HL-60/S4 treated with phorbol 12-myristate 13-acetate at 8.2 ng/mL for 4 days and 3 days (cell line): ENCODE results near the gene FXN.

Experiments
- in situ Hi-C: fragments of 300-500 bp; cut with MboI; formaldehyde crosslinking; loops from 2 replicates; pipeline ENCODE4 v1.15.0; 2022; ENCODE audit warnings: low sequenced_read_pairs

The FXN gene

DNA sequence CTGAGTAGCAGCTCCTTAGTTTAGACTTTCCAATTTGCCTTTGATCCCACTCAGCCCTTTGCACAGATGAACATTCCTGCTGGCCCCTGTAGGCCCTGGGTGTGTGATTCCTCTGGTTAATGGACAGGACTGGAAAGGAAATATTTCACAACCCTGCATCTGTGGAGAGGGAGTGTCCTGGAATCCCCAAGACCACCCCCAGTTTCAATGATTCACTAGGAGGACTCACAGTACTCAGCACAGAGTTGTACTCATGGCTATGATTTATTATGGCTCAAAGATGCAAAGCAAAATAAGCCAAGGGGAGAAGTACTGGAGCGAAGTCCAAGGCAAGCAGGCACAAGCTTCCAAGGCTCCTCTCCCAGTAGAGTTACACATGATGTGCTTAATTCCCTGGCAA, 96.1 kb downstream of the FXN start:
- in situ Hi-C loops = no loop called here

DNA sequence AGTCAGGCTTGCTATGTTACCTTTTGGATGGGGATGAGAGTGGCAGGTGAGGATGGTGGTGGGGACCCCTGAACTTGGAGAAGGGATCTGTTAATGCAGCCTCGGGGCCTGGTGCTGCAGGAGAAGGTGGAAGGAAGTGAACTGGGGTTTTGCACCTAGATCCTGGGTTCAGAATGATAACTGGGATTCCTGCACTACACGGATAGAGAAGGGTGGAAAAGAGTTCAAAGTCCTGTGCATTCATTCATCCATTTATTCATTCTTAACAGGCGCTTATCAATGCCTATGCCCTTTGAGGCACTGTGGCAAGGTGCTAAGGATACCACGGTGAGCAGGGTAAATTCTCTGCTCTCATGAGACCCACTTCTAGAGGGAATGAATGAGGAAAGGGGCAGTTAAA, 96.8 kb downstream of the FXN start:
- in situ Hi-C loops = no loop called here

DNA sequence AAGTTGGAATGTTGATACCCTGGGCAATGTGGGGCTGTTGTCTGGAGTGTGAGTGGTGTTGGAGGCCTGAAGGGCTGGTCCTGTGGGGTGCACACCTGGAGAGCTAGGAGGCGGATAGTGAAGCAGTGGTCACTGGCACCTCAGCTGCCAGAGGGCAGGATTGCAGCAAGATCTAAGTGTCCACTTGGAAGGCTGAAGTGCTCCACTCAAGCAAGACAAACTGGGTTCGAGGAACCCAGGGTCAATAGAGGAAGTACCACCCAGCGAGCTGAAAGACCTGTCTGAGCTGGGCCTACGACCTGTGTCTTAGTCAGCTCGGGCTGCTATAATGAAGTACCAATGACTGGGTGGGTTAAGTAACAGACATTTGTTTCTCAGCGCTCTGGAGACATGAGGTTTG, 98.9 kb downstream of the FXN start:
- in situ Hi-C loops = no loop called here

DNA sequence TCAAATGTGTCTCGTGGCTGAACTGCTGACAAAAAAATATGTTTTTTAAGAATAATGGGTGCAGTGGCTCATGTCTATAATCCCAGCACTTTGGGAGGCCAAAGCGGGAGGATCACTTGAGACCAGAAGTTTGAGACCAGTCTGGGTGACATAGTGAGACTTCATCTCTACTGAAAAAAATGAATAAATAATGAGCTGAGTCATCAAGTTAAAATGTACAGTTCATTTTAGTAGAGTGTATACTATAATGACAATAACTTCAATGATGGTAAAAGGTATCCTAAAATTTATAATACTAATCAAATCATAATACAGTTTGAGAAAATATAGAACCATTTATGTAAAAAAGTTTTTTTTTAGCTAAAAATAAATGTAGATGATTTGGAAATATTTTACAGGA, 100.6 kb downstream of the FXN start:
- in situ Hi-C loops = no loop called here

DNA sequence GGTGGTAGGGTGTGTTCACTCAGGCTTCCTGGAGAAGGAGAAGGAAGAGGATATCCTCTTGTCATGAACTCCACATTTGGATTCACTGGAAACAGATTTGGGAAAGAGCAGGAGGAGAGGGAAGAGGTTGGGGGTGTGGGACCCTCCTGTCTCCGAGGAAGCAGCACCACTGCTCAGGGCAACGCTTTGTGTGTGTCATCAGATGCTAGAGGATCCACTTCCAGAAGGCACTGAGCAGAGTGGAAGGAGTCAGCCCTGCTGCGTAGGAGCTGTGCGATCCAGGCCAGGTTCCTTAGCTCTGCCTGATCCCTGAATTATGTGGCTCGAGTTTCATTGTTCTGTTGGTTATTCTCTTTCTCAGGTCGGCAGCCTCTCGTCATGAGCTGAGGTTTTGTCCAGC, 101.2 kb downstream of the FXN start:
- in situ Hi-C loops = no loop called here

DNA sequence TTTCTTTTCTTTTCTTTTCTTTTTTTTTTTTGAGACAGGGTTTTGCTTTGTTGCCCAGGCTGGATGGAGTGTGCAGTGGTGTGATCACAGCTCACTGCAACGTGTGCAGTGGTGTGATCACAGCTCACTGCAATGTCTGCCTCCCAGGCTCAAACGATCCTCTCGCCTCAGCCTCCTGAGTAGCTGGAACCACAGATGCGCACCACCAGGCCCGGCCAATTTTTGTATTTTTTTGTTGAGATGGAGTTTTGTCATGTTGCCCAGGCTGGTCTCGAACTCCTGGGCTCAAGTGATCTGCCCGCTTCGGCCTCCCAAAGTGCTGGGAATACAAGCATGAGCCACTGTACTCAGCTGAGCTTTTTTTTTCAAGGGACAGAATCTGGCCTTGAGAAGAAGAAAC, 101.8 kb downstream of the FXN start:
- in situ Hi-C loops = no loop called here

DNA sequence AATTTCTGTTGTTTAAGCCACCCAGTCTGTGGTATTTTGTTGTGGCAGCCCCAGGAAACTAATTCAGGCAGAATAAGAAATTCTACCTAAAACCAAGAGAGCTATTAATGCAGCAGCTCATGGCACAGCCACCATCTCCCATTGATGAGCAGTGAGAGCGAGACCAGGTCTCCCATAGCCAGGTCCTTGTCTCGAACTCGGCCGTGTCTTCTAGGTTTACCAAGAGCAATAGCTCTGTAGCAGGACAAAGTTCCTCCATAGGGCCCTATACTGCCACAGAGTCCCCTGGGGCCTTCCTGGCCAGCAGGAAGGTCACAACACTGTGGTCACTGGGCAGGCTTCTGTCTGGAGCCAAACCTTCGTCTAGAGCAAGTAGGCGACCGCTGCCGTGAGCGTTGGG, 104.0 kb downstream of the FXN start:
- in situ Hi-C loops = no loop called here

DNA sequence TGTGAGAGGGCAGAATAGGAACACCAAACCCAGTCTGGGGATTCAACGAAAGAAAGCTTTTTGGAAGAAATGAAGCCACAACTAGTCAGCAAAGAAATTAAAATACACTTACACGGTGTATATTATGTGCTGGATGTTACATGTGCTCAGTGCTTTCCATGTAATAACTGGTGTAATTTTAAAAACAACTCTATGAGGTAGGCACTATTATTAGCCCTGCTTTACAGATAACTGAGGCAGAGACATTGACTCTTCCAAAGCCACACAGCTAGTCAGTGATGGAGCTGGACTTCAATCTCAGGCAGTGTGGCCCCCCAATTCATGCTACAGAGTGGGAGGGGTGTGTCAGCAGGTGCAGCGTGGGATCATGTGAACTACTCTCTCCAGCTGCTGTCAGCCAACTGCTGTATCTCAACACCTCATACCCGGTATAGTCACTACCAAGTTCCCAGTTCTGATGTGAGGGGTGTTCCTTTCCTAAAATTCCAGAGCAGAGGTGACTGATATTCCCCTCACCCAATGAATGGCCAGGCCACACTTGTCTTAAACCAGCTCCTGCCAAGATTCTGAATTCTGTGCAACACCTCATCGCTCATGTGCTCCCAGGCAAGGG, 104.7 kb downstream of the FXN start:
- in situ Hi-C loops = no loop called here

DNA sequence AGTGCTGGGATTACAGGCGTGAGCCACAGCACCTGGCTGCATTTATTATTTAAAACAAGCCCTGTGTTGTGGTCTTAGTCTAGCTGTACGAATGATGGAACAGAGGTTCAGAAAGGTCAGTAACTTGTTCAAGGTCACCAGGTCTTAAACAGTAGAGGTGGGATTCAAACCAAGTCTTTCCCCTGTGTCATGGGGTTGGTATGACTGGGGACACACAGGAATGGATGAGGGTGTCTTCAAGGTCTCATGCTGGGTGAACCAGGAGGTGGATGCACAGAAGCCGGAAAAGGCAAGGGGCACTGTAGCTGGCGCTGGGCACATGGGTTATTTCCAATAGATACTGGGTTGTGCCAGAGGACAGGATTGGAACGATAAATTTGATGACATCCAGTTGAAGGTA, 106.3 kb downstream of the FXN start:
- in situ Hi-C loops = no loop called here

DNA sequence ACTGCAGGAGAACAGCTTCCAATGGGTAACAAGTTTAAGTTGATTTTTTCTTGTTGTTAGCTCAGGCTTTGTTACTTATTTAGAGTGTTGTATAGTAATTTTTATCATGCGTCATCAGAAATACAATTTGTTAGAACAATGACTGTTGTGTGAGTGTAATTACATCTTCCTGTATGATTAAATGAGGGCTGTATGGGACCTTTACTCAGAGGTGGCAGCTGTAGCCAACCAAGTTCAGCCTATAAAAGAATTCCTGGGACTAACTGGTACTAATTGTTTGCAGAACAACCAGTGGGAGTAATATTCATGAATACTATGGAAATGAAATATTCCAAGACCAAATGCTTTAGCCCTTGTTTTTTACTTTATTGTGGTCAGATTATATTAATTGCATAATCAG, 107.7 kb downstream of the FXN start:
- in situ Hi-C loops = no loop called here

DNA sequence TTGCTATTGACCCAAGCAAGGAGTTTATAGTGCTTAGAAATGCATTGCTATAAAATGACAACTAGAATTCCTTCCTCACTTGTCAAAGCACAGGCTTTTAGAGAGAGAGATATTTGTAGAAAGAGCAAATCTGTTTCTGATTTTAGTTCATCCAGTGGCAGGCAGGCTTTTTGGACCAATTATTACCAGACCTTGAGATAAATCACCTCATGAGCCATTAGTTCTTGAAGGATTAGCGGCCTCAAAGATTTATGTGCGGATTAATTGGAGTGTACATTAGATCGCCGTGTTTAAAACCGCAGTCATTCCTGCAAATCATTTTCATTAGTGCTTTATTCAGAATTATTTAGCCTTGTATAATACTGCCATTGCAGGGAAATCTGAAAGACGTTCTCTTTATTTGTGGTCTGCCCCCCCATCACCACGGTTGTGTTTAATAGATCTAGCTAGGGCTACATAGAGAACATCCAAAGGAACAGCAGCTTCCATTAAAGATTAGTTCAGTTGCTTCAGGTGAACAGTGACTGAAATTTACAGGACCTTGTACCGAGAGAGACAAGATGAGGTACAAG, 109.7 kb downstream of the FXN start:
- in situ Hi-C loops = no loop called here

DNA sequence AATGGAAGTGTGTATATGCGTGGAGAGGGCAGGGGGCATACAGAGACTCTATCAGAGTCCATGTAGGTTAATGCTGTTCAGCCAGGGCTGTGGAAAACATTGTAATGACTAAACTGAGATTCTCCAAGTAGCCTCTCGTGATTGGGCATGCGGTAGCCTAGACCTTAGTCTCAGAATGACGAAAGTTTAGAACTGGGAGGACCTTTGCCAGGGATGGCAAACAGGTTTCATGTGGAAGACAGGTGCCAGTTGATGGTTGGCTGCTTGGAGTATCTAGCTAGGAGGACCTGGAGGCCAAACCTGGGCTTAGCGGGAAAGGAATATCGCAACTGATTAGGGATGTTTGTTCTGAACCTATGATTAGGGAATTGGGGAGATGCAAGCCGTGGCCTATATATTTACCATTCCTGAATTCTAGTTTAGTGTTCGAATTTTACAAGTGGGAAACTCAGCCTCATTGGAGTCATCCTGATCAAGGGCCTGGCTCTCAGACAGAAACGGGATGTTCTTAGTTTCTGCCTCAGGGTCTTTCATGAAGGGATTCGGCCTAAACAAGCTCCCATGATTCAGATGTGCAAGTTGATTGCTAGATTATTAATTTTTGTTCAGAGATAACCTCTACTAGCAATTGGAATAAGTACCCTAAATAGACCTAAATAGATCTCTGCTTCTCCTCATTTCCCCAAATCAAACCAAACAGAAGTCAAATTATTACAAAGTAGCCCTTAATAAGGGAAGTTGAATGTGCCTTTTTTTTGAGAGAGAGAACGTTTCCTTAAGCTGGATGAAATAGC, 111.7 kb downstream of the FXN start:
- in situ Hi-C loops = no loop called here

DNA sequence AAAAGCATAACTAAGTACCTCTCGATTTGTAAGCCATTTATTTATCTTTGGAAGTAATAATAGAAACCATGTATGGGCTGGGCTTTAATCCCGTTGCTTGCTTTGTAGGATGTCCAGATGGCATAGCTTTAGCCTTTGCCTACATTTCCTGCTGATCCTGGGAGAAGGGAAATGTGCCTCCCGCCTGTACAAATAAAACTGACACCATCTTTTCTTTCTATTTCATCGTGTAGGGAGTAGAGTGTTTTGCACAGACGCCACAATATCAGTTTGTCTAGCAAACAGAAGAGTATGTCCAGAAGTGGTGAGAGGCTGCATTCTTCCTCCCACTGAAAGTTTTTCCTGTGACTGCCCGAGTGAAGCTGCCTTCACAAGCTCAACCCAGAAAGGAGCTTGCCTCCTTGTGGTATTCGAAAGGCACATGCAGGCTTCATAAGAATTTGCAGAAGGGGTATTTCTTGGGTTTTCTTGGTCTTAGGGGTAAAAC, 113.8 kb downstream of the FXN start:
- in situ Hi-C loops = no loop called here
